Measurements from ENCODE around the gene DGKD.
"Not testable (repeated sequence)": the region's sequence is repeated elsewhere in the genome, so short reads cannot be mapped to it uniquely, and the experiment has no call there.

Gene DGKD

GRCh38 chr2:233353769-233354499, at the start of gene DGKD:
TSS of gene DGKD (plus strand) at chr2:233354494. CDS start at chr2:233354519, 25 bp downstream.
- DNase-seq: peak; percentile 44

GRCh38 chr2:233307565-233307964, 46.7 kb upstream of the DGKD start, which contains the start of gene SAG:
TSS of gene SAG (plus strand) at chr2:233307816. CDS start at chr2:233309190, 1,374 bp downstream.
- DNase-seq: no peak

GRCh38 chr2:233311241-233311926, 42.9 kb upstream of the DGKD start:
- no peak for DNase-seq

- DNase-seq: no peak
Measured at GRCh38 chr2:233312874-233313273, 41.4 kb upstream of the DGKD start.

GRCh38 chr2:233314180-233314925, 39.9 kb upstream of the DGKD start:
- DNase-seq: no peak

- DNase-seq: no peak
Measured at GRCh38 chr2:233317196-233317943, 36.9 kb upstream of the DGKD start.

- DNase-seq: no peak
Measured at GRCh38 chr2:233319256-233319655, 35.0 kb upstream of the DGKD start.

GRCh38 chr2:233320470-233320869, 33.8 kb upstream of the DGKD start:
- no peak for DNase-seq

GRCh38 chr2:233321166-233321565, 33.1 kb upstream of the DGKD start:
- DNase-seq: no peak

GRCh38 chr2:233323851-233324250, 30.4 kb upstream of the DGKD start:
- no peak for DNase-seq

- DNase-seq: no peak
Measured at GRCh38 chr2:233325256-233325655, 29.0 kb upstream of the DGKD start.

GRCh38 chr2:233325814-233326213, 28.5 kb upstream of the DGKD start:
- no peak for DNase-seq

- DNase-seq: no peak
Measured at GRCh38 chr2:233326500-233326899, 27.8 kb upstream of the DGKD start.

- DNase-seq: no peak
Measured at GRCh38 chr2:233328922-233329321, 25.4 kb upstream of the DGKD start.

GRCh38 chr2:233329489-233330135, 24.7 kb upstream of the DGKD start:
- DNase-seq: no peak

GRCh38 chr2:233331536-233331935, 22.8 kb upstream of the DGKD start:
- no peak for DNase-seq

- DNase-seq: no peak
Measured at GRCh38 chr2:233332125-233332524, 22.2 kb upstream of the DGKD start.

- no peak for DNase-seq
Measured at GRCh38 chr2:233334915-233335314, 19.4 kb upstream of the DGKD start.

GRCh38 chr2:233336091-233336490, 18.2 kb upstream of the DGKD start:
- not testable (repeated sequence) for DNase-seq

GRCh38 chr2:233336541-233336940, 17.8 kb upstream of the DGKD start:
- no peak for DNase-seq

GRCh38 chr2:233338046-233338445, 16.2 kb upstream of the DGKD start:
- no peak for DNase-seq

- no peak for DNase-seq
Measured at GRCh38 chr2:233338812-233339368, 15.4 kb upstream of the DGKD start.
